ENCODE results near the gene AGAP1.

- no peak for TF ChIP-seq CTCF (IDR thresholded peaks at IDR 0.05)
- TF ChIP-seq POLR2A (IDR thresholded peaks at IDR 0.05): no peak
Observed at GRCh38 chr2:235901243-235901642, 407.4 kb downstream of the AGAP1 start.

Data from thyroid gland (tissue), 4 donors.